ENCODE measurements around the gene TAF8.

GRCh38 chr6:42026540-42026939 lies 23.8 kb upstream of the TAF8 start:
- no peak for TF ChIP-seq CTCF (optimal IDR thresholded peaks at IDR 0.05 in 1 of 3, IDR thresholded peaks at IDR 0.05 in 1 of 3, conservative IDR thresholded peaks at IDR 0.05 in 1 of 3; ENCODE audit: extremely low read depth in 1 of 3, insufficient read depth in 2 of 3, low read length in 3 of 3)
- no peak for TF ChIP-seq EZH2 (IDR thresholded peaks at IDR 0.05; ENCODE audit: low read length)
